Calu3 (cell line): Measurements from ENCODE around the gene ADGRL3. TPM values are rescaled to one million over a fixed set of nuclear protein-coding genes. Genes with fewer than 3 reads are reported as not detected.

Experiments used
- BruUV-seq: library from RNA; stranded (reverse); fragments of 400-500 nt; replicated peaks from 2 replicates; lab custom pipeline; 2021; lab: Mats Ljungman, UMichigan
- CTCF ChIA-PET: fragments of 300-600 bp; sonication (Branson Sonifier 250); formaldehyde crosslinking; loops from one replicate; lab custom pipeline; 2022; ENCODE audit warnings: antibody characterized with exemption; lab: Charles Lee
- DNase-seq: peaks from one replicate; pipeline ENCODE4 v3.0.0; 2022
- H3K27ac Mint-ChIP-seq: one replicate; pipeline ENCODE4 v1.8.0; 2022; ENCODE audit warnings: mixed read lengths; ENCODE audit not compliant: unreplicated experiment
- H3K27me3 Mint-ChIP-seq: one replicate; pipeline ENCODE4 v1.8.0; 2022; ENCODE audit warnings: mixed read lengths; ENCODE audit not compliant: unreplicated experiment
- H3K36me3 Mint-ChIP-seq: one replicate; pipeline ENCODE4 v1.8.0; 2022; ENCODE audit warnings: mild to moderate bottlenecking, moderate library complexity, mixed read lengths; ENCODE audit not compliant: insufficient read depth, unreplicated experiment
- H3K4me1 Mint-ChIP-seq: one replicate; pipeline ENCODE4 v1.8.0; 2022; ENCODE audit warnings: mild to moderate bottlenecking, low read depth, mixed read lengths; ENCODE audit not compliant: unreplicated experiment
- H3K4me3 Mint-ChIP-seq: one replicate; pipeline ENCODE4 v1.8.0; 2022; ENCODE audit warnings: mild to moderate bottlenecking, low read depth, moderate library complexity, mixed read lengths; ENCODE audit not compliant: unreplicated experiment
- H3K9me3 Mint-ChIP-seq: one replicate; pipeline ENCODE4 v1.8.0; 2022; ENCODE audit warnings: low read depth, mixed read lengths; ENCODE audit not compliant: unreplicated experiment
- intact Hi-C: fragments of 100-400 bp; cut with micrococcal nuclease; formaldehyde crosslinking; loops from one replicate; pipeline ENCODE4 v1.10.0; 2022; ENCODE audit not compliant: unreplicated experiment
- total RNA-seq: library from RNA; stranded (reverse); gene quantifications from 2 replicates; pipeline ENCODE4 v1.2.3, GENCODE V29; 2022
- TF ChIP-seq, protein P1 (sequence below): fragments of 200-600 bp; IDR thresholded peaks from one replicate; pipeline ENCODE4 v1.8.0; 2022; ENCODE audit warnings: antibody characterized with exemption; ENCODE audit not compliant: unreplicated experiment

The ADGRL3 gene
- total RNA-seq, 1 experiment from 2014 or later = 0.66 TPM

DNA sequence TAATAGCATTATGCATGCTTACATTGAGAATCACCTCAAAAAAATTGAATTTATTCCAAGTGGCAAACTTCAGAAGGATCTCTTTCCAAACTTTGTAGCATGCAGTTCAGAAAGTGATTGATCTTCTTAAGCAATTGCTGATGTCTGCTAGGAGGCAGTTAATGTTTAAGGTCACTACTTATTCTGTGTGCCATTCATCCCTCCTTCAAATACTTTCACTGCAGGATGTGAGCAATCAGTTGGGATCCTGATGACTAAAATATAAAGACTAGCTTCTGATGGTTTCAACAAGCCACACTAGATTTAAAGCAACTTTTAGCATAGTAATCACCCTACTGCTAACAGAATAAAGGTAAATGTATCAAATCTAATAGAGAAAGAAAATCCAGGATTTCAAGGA is 414.1 kb downstream of the ADGRL3 start:
- DNase-seq = no peak
- no TSS peak for BruUV-seq
- Mint-ChIP-seq H3K4me1 (no peaks in the 10 kb centered on the region), H3K9me3 (no peaks in the 10 kb centered on the region), H3K27ac (no peak overlapping the region), H3K36me3 (no peaks in the 10 kb centered on the region), H3K27me3 (no peaks in the 10 kb centered on the region), H3K4me3 (no peak overlapping the region)
- CTCF ChIA-PET = no interaction called here
- TF ChIP-seq, protein P1, sequence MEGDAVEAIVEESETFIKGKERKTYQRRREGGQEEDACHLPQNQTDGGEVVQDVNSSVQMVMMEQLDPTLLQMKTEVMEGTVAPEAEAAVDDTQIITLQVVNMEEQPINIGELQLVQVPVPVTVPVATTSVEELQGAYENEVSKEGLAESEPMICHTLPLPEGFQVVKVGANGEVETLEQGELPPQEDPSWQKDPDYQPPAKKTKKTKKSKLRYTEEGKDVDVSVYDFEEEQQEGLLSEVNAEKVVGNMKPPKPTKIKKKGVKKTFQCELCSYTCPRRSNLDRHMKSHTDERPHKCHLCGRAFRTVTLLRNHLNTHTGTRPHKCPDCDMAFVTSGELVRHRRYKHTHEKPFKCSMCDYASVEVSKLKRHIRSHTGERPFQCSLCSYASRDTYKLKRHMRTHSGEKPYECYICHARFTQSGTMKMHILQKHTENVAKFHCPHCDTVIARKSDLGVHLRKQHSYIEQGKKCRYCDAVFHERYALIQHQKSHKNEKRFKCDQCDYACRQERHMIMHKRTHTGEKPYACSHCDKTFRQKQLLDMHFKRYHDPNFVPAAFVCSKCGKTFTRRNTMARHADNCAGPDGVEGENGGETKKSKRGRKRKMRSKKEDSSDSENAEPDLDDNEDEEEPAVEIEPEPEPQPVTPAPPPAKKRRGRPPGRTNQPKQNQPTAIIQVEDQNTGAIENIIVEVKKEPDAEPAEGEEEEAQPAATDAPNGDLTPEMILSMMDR = no peak
- intact Hi-C loops = no loop called here

DNA sequence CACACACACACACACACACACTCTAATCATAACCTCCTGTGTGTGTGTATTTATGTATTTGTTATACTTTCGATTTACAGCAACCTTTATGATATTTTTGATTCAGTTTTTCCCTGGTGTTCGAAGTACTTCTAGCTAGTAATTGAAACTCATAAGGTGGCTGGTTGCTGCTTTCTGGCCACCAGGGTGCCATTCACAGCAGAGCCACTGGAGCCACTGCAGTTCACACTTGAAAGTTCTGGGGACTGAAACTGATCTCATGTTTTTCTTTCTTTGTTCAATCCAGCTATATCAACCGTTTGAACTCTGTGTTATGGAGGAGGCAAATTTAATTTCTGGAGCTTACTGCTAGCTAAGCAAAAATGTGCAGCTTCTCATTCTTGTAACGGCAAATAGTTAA is 419.4 kb downstream of the ADGRL3 start:
- intact Hi-C loops = no loop called here
- Mint-ChIP-seq H3K27me3 (no peaks in the 10 kb centered on the region), H3K9me3 (no peaks in the 10 kb centered on the region), H3K36me3 (no peaks in the 10 kb centered on the region), H3K27ac (no peak overlapping the region), H3K4me1 (no peaks in the 10 kb centered on the region), H3K4me3 (no peak overlapping the region)
- DNase-seq = no peak
- no TSS peak for BruUV-seq
- TF ChIP-seq, protein P1 = no peak
- CTCF ChIA-PET = interaction anchor here (0.6 kb wide), 1 partner anchor 57 kb away, joined by 4 read pairs; no protein-coding TSS in a partner anchor

DNA sequence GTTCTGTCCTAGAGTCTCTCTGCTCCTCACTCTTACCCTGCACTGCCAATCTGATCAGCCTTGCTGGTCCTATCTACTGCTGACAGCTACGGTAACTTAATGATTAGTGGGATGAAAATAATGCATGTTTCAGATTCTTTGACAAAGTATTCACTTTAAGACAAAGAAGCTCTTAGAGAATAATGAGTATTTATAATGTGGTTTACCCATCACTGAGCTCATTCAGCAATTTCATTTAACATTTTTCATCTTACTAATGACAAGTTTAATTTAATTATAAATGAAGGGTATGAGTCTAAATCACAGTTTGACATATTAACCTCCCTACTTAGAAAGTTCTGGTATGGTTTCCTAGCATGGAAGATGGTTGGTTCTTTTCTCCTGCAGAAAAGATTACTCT is 428.2 kb downstream of the ADGRL3 start:
- no peaks in the 10 kb centered on the region for H3K4me1 Mint-ChIP-seq
- H3K27me3 Mint-ChIP-seq = no peaks in the 10 kb centered on the region
- no peak for DNase-seq
- H3K36me3 Mint-ChIP-seq = no peaks in the 10 kb centered on the region
- H3K27ac Mint-ChIP-seq = no peak overlapping the region
- no TSS peak for BruUV-seq
- TF ChIP-seq, protein P1 = no peak
- no peak overlapping the region for H3K4me3 Mint-ChIP-seq
- CTCF ChIA-PET = no interaction called here
- H3K9me3 Mint-ChIP-seq = no peaks in the 10 kb centered on the region
- intact Hi-C loops = no loop called here

DNA sequence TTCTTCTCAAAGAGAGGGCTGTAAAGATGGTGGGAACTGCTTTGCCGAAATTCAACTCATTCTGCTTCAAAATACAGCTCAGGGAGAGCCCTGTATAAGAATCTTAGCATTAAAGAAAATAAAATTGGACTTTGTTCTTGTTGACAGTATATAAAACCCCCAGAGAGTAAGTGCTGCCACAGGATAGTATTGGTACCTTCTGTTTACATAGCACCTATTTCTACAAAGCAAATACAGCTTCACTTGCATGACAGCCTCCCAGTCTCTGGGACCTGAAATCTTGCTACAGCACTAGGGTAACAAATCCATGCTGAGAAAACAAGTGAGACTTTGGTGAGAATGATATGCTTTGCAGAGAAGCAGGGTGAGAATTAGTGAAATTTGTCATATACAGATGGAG is 428.6 kb downstream of the ADGRL3 start:
- Mint-ChIP-seq H3K4me1 (no peaks in the 10 kb centered on the region), H3K27me3 (no peaks in the 10 kb centered on the region), H3K9me3 (no peaks in the 10 kb centered on the region), H3K27ac (no peak overlapping the region), H3K4me3 (no peak overlapping the region), H3K36me3 (no peaks in the 10 kb centered on the region)
- TF ChIP-seq, protein P1 = no peak
- DNase-seq = no peak
- intact Hi-C loops = no loop called here
- CTCF ChIA-PET = interaction anchor here (0.6 kb wide), 1 partner anchor 29 kb away, joined by 3 read pairs; no protein-coding TSS in a partner anchor
- no TSS peak for BruUV-seq
